ENCODE data around the gene RPS19BP1.
A peak's percentile ranks its signal among the peaks of the same experiment; 100 is the strongest.

Gene RPS19BP1

GRCh38 chr22:39535831-39536449 lies 3.4 kb upstream of the RPS19BP1 start:
- TF ChIP-seq CTCF (IDR thresholded peaks at IDR 0.05): no peak
- intact Hi-C loops (cut with DNase I; ENCODE audit: low total_unique reads): loop anchor here (5.0 to 10.0 kb wide), 2 partner anchors 491 to 809 kb away; partner anchors contain the start of gene ADSL

GRCh38 chr22:39535357-39535725 lies 2.8 kb upstream of the RPS19BP1 start:
- peaks cover 0 to 3% of the 10 kb centered on the region in 2 donors for H3K27me3 ChIP-seq
- H3K27ac ChIP-seq: no peak overlapping the region
- H3K9me3 ChIP-seq: no peaks in the 10 kb centered on the region
- peaks cover 0 to 29% (median 22%) of the 10 kb centered on the region in 4 donors for H3K4me1 ChIP-seq
- H3K4me3 ChIP-seq: no peak overlapping the region
- intact Hi-C loops (cut with DNase I; ENCODE audit: low total_unique reads): loop anchor here (5.0 to 10.0 kb wide), 2 partner anchors 492 to 809 kb away; partner anchors contain the start of gene ADSL
- TF ChIP-seq CTCF (IDR thresholded peaks at IDR 0.05): no peak
- DNase-seq: no peak
- peaks cover 0 to 6% (median 0%) of the 10 kb centered on the region in 3 donors for H3K36me3 ChIP-seq

More at GRCh38 chr22:39535831-39536449, 3.4 kb upstream of the RPS19BP1 start:
- Histone ChIP-seq H3K27me3 (peaks cover 0 to 3% of the 10 kb centered on the region in 2 donors), H3K36me3 (peaks cover 0 to 3% (median 0%) of the 10 kb centered on the region in 3 donors), H3K9me3 (no peaks in the 10 kb centered on the region), H3K4me3 (no peak overlapping the region), H3K4me1 (peaks cover 0 to 24% (median 16%) of the 10 kb centered on the region in 4 donors), H3K27ac (no peak overlapping the region)
- no peak for DNase-seq

- Histone ChIP-seq H3K4me1 (peaks cover 0 to 35% (median 28%) of the 10 kb centered on the region in 4 donors), H3K36me3 (peaks cover 0 to 12% (median 0%) of the 10 kb centered on the region in 3 donors), H3K4me3 (no peak overlapping the region), H3K9me3 (no peaks in the 10 kb centered on the region), H3K27ac (no peak overlapping the region), H3K27me3 (no peaks in the 10 kb centered on the region)
- peak; percentile 78 to 86 for DNase-seq
- peak; percentile 90 to 91 for TF ChIP-seq CTCF (IDR thresholded peaks at IDR 0.05)
- intact Hi-C loops (cut with DNase I; ENCODE audit: low total_unique reads): loop anchor here (5.0 to 10.0 kb wide), 2 partner anchors 493 to 810 kb away; partner anchors contain the start of gene ADSL
Observed at GRCh38 chr22:39534591-39535356, 2.2 kb upstream of the RPS19BP1 start.

- no peak for DNase-seq
- Histone ChIP-seq H3K27ac (no peak overlapping the region), H3K4me3 (no peak overlapping the region), H3K9me3 (no peaks in the 10 kb centered on the region), H3K4me1 (peaks cover 4 to 42% (median 35%) of the 10 kb centered on the region in 4 donors), H3K27me3 (no peaks in the 10 kb centered on the region), H3K36me3 (peaks cover 0 to 19% (median 0%) of the 10 kb centered on the region in 3 donors)
- no peak for TF ChIP-seq CTCF (IDR thresholded peaks at IDR 0.05)
- intact Hi-C loops (cut with DNase I; ENCODE audit: low total_unique reads): loop anchor here (10.0 kb wide), 1 partner anchor 811 kb away; the partner anchor contains the start of gene ADSL
Observed at GRCh38 chr22:39534092-39534506, 1.6 kb upstream of the RPS19BP1 start.

- H3K4me3 ChIP-seq: no peak overlapping the region
- peak in 1 of 2 experiments; percentile 3 for TF ChIP-seq CTCF (IDR thresholded peaks at IDR 0.05)
- peaks cover 9 to 67% (median 52%) of the 10 kb centered on the region in 4 donors for H3K4me1 ChIP-seq
- intact Hi-C loops (cut with DNase I; ENCODE audit: low total_unique reads): loop anchor here (10.0 kb wide), 1 partner anchor 814 kb away; the partner anchor contains the start of gene ADSL
- H3K27me3 ChIP-seq: no peaks in the 10 kb centered on the region
- H3K27ac ChIP-seq: no peak overlapping the region
- no peak for DNase-seq
- H3K9me3 ChIP-seq: no peaks in the 10 kb centered on the region
- peaks cover 0 to 48% (median 0%) of the 10 kb centered on the region in 3 donors for H3K36me3 ChIP-seq
Observed at GRCh38 chr22:39530692-39531331, 1.7 kb downstream of the RPS19BP1 start.

All from tibial artery (tissue), 4 donors.